ENCODE results near the gene OR14C36.

GRCh38 chr1:248303324-248303723 lies 45.3 kb upstream of the OR14C36 start, which contains the start of gene OR2T12:
- TF ChIP-seq ZNF423 (tag by site-specific recombination; IDR thresholded peaks at IDR 0.05) (no peak), ZNF138 (tag by site-specific recombination; IDR thresholded peaks at IDR 0.05; ENCODE audit: borderline replicate concordance) (no peak), ZNF121 (tag by site-specific recombination; IDR thresholded peaks at IDR 0.05) (no peak), ZBTB49 (tag by site-specific recombination; IDR thresholded peaks at IDR 0.05; ENCODE audit: low read depth) (no peak), CTCF (tag by site-specific recombination; IDR thresholded peaks at IDR 0.05) (no peak), ZNF501 (tag by site-specific recombination; IDR thresholded peaks at IDR 0.05) (no peak), ZNF658 (tag by site-specific recombination; IDR thresholded peaks at IDR 0.05) (no peak), PRDM1 (tag by site-specific recombination; IDR thresholded peaks at IDR 0.05) (no peak), ZNF239 (tag by site-specific recombination; IDR thresholded peaks at IDR 0.05) (no peak), ZNF48 (tag by site-specific recombination; IDR thresholded peaks at IDR 0.05) (no peak), ZNF530 (tag by site-specific recombination; IDR thresholded peaks at IDR 0.05; ENCODE audit: low read depth) (no peak), HOXD13 (CRISPR knock-in tag; IDR thresholded peaks at IDR 0.05; ENCODE audit: borderline replicate concordance) (no peak), REST (tag by site-specific recombination; IDR thresholded peaks at IDR 0.05) (no peak)

Data from HEK293 (cell line).